Activated CD4-positive, alpha-beta T cell treated with anti-CD3 and anti-CD28 coated beads, Interleukin-2, Interleukin-6, amounts not matched to agents 100 ng/mL and 50 ng/mL, durations not matched to agents 16 hours and 8 hours (primary cell): ENCODE results near the gene SPATA31E1.

Experiments
- DNase-seq: peaks from one replicate; pipeline ENCODE4 v3.0.0-alpha.2; 2020

SPATA31E1 gene

GRCh38 chr9:87863882-87864465 lies 18.7 kb upstream of the SPATA31E1 start:
- DNase-seq, result no peak

GRCh38 chr9:87864915-87865314 lies 17.8 kb upstream of the SPATA31E1 start:
- DNase-seq, result no peak

GRCh38 chr9:87865626-87866025 lies 17.1 kb upstream of the SPATA31E1 start:
- DNase-seq, result no peak

- no peak for DNase-seq
Measured at GRCh38 chr9:87867391-87867790, 15.3 kb upstream of the SPATA31E1 start.

GRCh38 chr9:87868175-87868574 lies 14.5 kb upstream of the SPATA31E1 start:
- DNase-seq, result no peak

- DNase-seq, result no peak
Measured at GRCh38 chr9:87868635-87869034, 14.0 kb upstream of the SPATA31E1 start.

GRCh38 chr9:87869082-87869481 lies 13.6 kb upstream of the SPATA31E1 start:
- DNase-seq, result no peak

- no peak for DNase-seq
Measured at GRCh38 chr9:87871425-87872078, 11.1 kb upstream of the SPATA31E1 start.

GRCh38 chr9:87872079-87872624 lies 10.5 kb upstream of the SPATA31E1 start:
- DNase-seq, result no peak

GRCh38 chr9:87873607-87874303 lies 8.9 kb upstream of the SPATA31E1 start:
- DNase-seq, result no peak

- DNase-seq, result no peak
Measured at GRCh38 chr9:87874304-87874623, 8.4 kb upstream of the SPATA31E1 start.

- DNase-seq, result no peak
Measured at GRCh38 chr9:87875060-87875459, 7.6 kb upstream of the SPATA31E1 start.

- DNase-seq, result no peak
Measured at GRCh38 chr9:87875831-87876545, 6.7 kb upstream of the SPATA31E1 start.

- DNase-seq, result no peak
Measured at GRCh38 chr9:87876708-87877107, 6.0 kb upstream of the SPATA31E1 start.

- DNase-seq, result peak; percentile 16
Measured at GRCh38 chr9:87878989-87879511, 3.6 kb upstream of the SPATA31E1 start.

GRCh38 chr9:87880116-87880515 lies 2.6 kb upstream of the SPATA31E1 start:
- DNase-seq, result no peak

GRCh38 chr9:87880683-87881082 lies 2.0 kb upstream of the SPATA31E1 start:
- no peak for DNase-seq

- DNase-seq, result no peak
Measured at GRCh38 chr9:87883274-87883673, 597 bp downstream of the SPATA31E1 start.

GRCh38 chr9:87883990-87884389 lies 1.3 kb downstream of the SPATA31E1 start:
- DNase-seq, result no peak

- no peak for DNase-seq
Measured at GRCh38 chr9:87884578-87885459, 2.1 kb downstream of the SPATA31E1 start.

- DNase-seq, result no peak
Measured at GRCh38 chr9:87885484-87886189, 3.0 kb downstream of the SPATA31E1 start.
